Urinary bladder (tissue), 4 donors: Measurements from ENCODE around the gene TRMT2A. TPM values are rescaled to one million over a fixed set of nuclear protein-coding genes. Genes with fewer than 3 reads are reported as not detected.
A peak's percentile ranks its signal among the peaks of the same experiment; 100 is the strongest.

Experiments used
- DNase-seq: peaks from one replicate; pipeline ENCODE4 v3.0.0-alpha.2; 2015; ENCODE audit errors: extremely low spot score
- H3K27ac ChIP-seq: one replicate; pipeline ENCODE4 v1.5.1; 2013; ENCODE audit warnings: low read depth, mild to moderate bottlenecking, moderate library complexity
- H3K36me3 ChIP-seq: one replicate; pipeline ENCODE4 v1.6.1; 2013; ENCODE audit warnings: mild to moderate bottlenecking, moderate library complexity; ENCODE audit not compliant: insufficient read depth
- H3K4me1 ChIP-seq: one replicate; pipeline ENCODE4 v1.6.1; 2013; ENCODE audit warnings: mild to moderate bottlenecking, moderate library complexity; ENCODE audit not compliant: insufficient read depth
- H3K4me3 ChIP-seq: one replicate; pipeline ENCODE4 v1.5.1; 2013; ENCODE audit warnings: low read depth, low read length
- WGBS: extraction: QIAGEN DNeasy Blood & Tissue Kit; methylation state at CpG from one replicate; pipeline ENCODE4 v1.1.7; 2013; 5-methylcytosine and 5-hydroxymethylcytosine counted together
- polyA plus RNA-seq: library from polyadenylated mRNA; stranded (reverse); fragments of 200-250 nt; gene quantifications from one replicate; pipeline ENCODE4 v1.2.3, GENCODE V29; 2013
- total RNA-seq: library from RNA; depleted of rRNA; stranded (reverse); fragments of >200 nt; gene quantifications from one replicate; pipeline ENCODE4 v1.2.3, GENCODE V29; 2014
- donor health status: healthy with polysubstance abuse.
- donor health status: healthy.

TRMT2A gene
- total and polyA plus RNA-seq, 2 donors, result 23.3 to 37.9 TPM

- H3K36me3 ChIP-seq, result peaks cover 4% of the 10 kb centered on the region
- H3K27ac ChIP-seq, result no peak overlapping the region
- 93% methylated on average over 17 of the region's 17 CpGs for WGBS
These were observed 27.6 kb downstream of the TRMT2A start for GRCh38 chr22:20089226-20089976.

DNA sequence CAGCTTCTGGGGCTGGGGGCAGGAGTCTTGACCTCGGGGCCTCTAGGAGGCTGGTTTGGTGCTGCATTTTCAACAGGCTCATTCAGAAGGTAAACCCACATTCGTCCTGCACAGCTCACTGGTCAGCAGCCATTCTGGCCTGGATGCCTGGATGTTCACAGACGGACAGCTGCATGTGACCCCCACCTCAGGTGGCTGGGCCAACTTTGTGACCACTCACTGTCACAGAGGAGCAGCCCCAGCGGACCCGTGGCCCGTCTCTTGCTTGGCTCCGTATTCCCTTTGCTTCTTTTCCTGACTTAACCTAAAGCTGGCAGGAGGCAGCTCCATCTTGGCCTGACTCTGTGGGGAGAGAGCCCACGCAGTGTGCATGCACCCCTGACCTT lies 28.8 kb downstream of the TRMT2A start:
- H3K4me3 ChIP-seq, result no peak overlapping the region
- no peak overlapping the region for H3K27ac ChIP-seq
- peaks cover 2% of the 10 kb centered on the region for H3K36me3 ChIP-seq
- DNase-seq, result no peak
- 92% methylated on average over 8 of the region's 8 CpGs for WGBS
- no peaks in the 10 kb centered on the region for H3K4me1 ChIP-seq

More at GRCh38 chr22:20089226-20089976, 27.6 kb downstream of the TRMT2A start:
- no peaks in the 10 kb centered on the region for H3K4me1 ChIP-seq
- H3K4me3 ChIP-seq, result no peak overlapping the region
- DNase-seq, result no peak

GRCh38 chr22:20087319-20088262 lies 29.4 kb downstream of the TRMT2A start:
- H3K36me3 ChIP-seq, result peaks cover 2% of the 10 kb centered on the region
- DNase-seq, result no peak
- 91% methylated on average over 14 of the region's 14 CpGs for WGBS
- H3K4me3 ChIP-seq, result no peak overlapping the region
- H3K27ac ChIP-seq, result no peak overlapping the region
- H3K4me1 ChIP-seq, result no peaks in the 10 kb centered on the region

DNA sequence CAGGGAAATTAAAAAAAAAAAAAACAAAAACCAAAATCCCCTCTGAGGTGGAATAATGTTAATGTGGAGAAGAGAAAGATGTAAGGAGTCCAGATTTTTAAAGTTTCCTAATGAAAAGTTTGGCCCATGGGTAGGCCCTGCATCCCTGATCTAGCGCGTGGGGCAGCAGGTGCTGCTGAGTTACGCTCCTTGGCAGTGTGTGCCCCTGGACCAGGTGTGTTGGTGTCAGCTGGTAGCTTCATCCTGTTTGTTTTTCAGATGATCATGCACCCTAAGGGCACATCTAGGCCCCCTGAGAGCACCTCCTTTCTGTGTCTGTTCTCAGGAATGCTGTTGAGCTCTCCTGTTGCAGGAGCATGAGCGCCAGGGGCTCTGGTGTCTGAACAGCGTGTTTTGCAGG lies 30.3 kb downstream of the TRMT2A start:
- Histone ChIP-seq H3K4me3 (no peak overlapping the region), H3K36me3 (no peaks in the 10 kb centered on the region), H3K27ac (no peak overlapping the region), H3K4me1 (no peaks in the 10 kb centered on the region)
- DNase-seq, result no peak
- whole genome bisulfite sequencing, result 99% methylated on average over 5 of the region's 5 CpGs

GRCh38 chr22:20086101-20086599 lies 30.9 kb downstream of the TRMT2A start:
- Histone ChIP-seq H3K4me3 (no peak overlapping the region), H3K36me3 (no peaks in the 10 kb centered on the region), H3K4me1 (peaks cover 1% of the 10 kb centered on the region), H3K27ac (no peak overlapping the region)
- DNase-seq, result no peak
- WGBS, result 87% methylated on average over 24 of the region's 24 CpGs

GRCh38 chr22:20085651-20086050 lies 31.4 kb downstream of the TRMT2A start:
- no peak for DNase-seq
- H3K4me1 ChIP-seq, result peaks cover 2% of the 10 kb centered on the region
- H3K27ac ChIP-seq, result no peak overlapping the region
- no peak overlapping the region for H3K4me3 ChIP-seq
- 72% methylated on average over 20 of the region's 20 CpGs for WGBS
- no peaks in the 10 kb centered on the region for H3K36me3 ChIP-seq

DNA sequence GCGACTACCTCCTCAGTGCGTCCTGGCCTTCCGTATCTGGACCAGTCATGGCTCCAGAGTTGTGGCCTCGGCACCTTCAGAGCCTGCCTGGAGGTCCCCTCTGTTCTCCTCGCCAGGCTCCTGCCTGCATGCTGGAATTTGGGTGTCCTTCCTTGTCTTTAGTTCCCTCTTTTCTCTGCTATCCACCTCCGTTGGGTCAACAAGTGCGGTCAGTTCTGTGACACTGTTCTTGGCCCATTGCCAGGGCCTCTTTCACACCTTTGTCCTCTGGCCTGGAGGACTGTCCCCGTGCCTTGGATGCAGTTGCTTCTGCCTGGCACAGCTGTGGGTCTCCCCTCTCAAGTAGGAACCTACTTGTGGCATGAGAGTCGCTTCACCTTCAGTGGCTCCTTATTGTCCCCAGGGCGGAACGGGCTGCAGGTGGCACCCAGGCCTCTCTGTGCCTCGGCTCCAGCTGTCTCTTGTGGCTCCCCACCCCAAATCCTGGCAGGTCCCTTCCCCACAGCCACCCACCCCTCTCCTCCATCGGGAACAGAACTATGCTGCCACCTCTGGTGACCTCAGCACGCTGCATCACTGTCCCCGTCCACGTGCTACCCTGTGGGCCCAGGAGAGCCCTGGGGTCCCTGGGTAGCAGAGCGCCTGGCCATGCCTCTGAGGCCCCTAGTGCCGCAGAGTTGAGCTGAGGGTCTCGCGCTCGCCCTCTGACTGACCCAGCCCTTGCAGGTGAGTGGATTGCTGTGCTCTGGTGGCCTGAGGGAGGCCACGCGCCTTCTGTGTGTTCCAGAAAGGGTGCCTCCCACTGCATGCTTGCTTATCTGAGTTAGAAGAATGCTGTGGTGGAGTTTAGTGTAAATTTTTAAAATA lies 32.2 kb downstream of the TRMT2A start:
- Histone ChIP-seq H3K36me3 (no peaks in the 10 kb centered on the region), H3K4me1 (peaks cover 2% of the 10 kb centered on the region), H3K27ac (no peak overlapping the region), H3K4me3 (no peak overlapping the region)
- no peak for DNase-seq
- WGBS, result 72% methylated on average over 23 of the region's 23 CpGs

DNA sequence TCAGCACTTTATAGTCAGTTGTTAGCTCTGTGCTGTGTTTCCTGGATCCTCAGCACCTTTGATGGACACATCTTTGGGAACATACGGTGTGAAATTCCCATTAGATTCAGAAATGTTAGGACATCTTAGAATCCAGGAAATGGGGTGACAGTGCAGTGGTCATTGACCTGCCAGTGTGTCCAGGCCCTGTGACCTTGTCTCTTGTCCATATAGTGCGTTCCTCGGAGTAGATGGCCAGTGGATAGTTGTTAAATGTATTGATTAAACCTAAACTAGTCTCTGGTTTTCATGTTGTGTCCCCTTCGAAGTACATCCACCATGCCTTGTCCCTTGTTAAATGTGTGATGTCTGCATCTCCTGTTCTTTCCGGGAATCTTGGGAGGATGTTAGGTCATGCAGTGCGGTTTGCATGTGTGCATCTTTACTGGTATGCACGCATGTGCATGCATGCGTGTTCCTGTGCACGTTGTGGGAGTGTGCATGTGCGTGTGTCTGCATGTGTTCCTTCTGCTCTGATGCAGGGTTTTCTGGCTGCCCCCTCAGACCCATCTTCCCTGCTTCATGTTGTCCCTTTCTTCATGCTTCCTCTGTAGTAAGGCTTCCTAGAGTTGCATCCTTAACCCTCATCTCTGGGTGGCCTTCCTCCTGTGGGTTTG lies 33.0 kb downstream of the TRMT2A start:
- 82% methylated on average over 10 of the region's 10 CpGs for WGBS
- peaks cover 2% of the 10 kb centered on the region for H3K4me1 ChIP-seq
- no peaks in the 10 kb centered on the region for H3K36me3 ChIP-seq
- H3K4me3 ChIP-seq, result no peak overlapping the region
- no peak overlapping the region for H3K27ac ChIP-seq
- no peak for DNase-seq

DNA sequence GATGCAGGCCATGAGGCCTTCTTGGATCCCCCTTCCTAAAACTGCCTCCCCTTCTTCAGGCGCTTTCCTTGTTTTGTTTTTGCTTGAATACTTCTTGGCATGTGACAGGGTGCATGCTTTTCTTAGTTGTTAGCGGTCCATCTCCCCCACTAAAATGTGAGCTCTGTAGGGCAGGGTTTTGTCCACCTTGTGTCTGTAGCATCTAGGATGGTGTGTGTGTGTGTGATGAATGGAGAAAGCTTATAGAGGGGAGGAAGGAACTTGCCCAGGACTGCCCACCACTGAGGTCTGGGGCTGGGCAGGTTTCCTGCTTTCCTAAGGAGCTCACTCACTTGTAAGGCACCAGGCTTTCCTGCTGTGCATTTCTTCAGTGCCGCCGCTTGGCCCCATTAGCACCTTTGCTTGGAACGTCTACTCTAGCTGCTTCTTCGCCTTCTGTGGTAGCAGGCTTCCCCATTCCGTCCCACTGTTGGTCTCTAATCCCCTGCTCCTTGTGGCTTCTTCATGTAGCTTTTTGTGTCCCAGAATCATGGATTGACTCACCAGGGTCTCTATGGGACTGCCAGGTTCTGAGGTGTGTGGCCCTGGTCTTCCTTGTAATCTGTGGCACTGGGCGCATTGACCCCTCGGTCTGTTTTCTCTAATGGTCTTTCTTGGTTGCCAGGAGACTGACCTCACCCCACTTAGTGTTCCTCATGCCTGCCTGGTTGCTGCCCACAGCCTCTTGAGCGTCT lies 33.7 kb downstream of the TRMT2A start:
- no peak overlapping the region for H3K4me3 ChIP-seq
- H3K36me3 ChIP-seq, result no peaks in the 10 kb centered on the region

GRCh38 chr22:20080776-20081654 lies 36.0 kb downstream of the TRMT2A start:
- DNase-seq, result no peak
- Histone ChIP-seq H3K27ac (peak overlapping the region; percentile 82), H3K36me3 (no peaks in the 10 kb centered on the region), H3K4me1 (peaks cover 2% of the 10 kb centered on the region), H3K4me3 (peak overlapping the region; percentile 83)
- 9% methylated on average over 27 of the region's 27 CpGs for WGBS

More for the DNA sequence above, 33.7 kb downstream of the TRMT2A start:
- H3K4me1 ChIP-seq, result peaks cover 2% of the 10 kb centered on the region
- no peak for DNase-seq
- 84% methylated on average over 10 of the region's 10 CpGs for WGBS
- no peak overlapping the region for H3K27ac ChIP-seq

DNA sequence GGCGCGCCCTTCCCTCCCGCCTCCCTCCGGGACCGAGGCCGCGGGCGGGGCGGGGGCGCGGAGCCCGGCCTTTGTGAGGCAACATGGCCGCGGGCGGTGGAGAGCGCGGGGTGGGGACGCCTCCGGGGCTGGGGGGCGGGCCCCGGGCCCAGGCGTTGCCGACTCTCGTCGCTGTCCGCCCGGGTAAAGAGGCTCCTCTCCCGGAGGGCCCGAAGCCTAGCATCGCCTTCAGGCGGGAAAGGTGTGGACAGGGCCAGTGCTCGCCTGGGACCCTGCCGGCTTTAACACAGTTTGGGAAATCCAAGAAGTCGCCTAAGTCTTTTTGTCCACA lies 36.6 kb downstream of the TRMT2A start:
- Histone ChIP-seq H3K36me3 (no peaks in the 10 kb centered on the region), H3K27ac (peak overlapping the region; percentile 82), H3K4me1 (peaks cover 2% of the 10 kb centered on the region), H3K4me3 (peak overlapping the region; percentile 83)
- no peak for DNase-seq
- WGBS, result under 1% methylated on average over 34 of the region's 34 CpGs
